Lower leg skin (tissue), 3 donors: ENCODE measurements around the gene TAF15.

Experiments
- CTCF ChIP-seq, 3 donors: fragments of 450-650 bp; IDR thresholded peaks; one replicate each; pipeline ENCODE4 v1.5.1; 2016; ENCODE audit warnings: antibody characterized with exemption in 3 of 3, mild to moderate bottlenecking in 3 of 3, moderate library complexity in 2 of 3
- POLR2A ChIP-seq, 2 donors: fragments of 450-650 bp; IDR thresholded peaks; one replicate each; pipeline ENCODE4 v1.6.1; 2016 to 2017; ENCODE audit warnings: antibody characterized with exemption in 2 of 2, mild to moderate bottlenecking in 1 of 2, moderate library complexity in 1 of 2

- TF ChIP-seq CTCF (IDR thresholded peaks at IDR 0.05) = no peak
- TF ChIP-seq POLR2A (IDR thresholded peaks at IDR 0.05) = no peak
Measured at GRCh38 chr17:35795007-35795870, 14.0 kb upstream of the TAF15 start, which contains the start of gene MMP28.
